Mesenchymal stem cell (in vitro differentiated cells and primary cell): Measurements from ENCODE around the gene TCF15.

ENCODE experiments used
- DNase-seq: peaks from one replicate; pipeline ENCODE4 v3.0.0-alpha.2; 2013
- H2AFZ ChIP-seq: one replicate; pipeline ENCODE4 v1.6.1; 2013; ENCODE audit warnings: low read depth, mild to moderate bottlenecking, control low read depth, inconsistent platforms, low read length, moderate library complexity
- H2AK5ac ChIP-seq: 2 replicates; pipeline ENCODE4 v1.6.1; 2013; ENCODE audit warnings: low read length, moderate library complexity, mild to moderate bottlenecking, inconsistent platforms; ENCODE audit not compliant: severe bottlenecking
- H2BK120ac ChIP-seq: one replicate; pipeline ENCODE4 v1.6.1; 2013; ENCODE audit warnings: low read depth, mild to moderate bottlenecking, inconsistent platforms, low read length, moderate library complexity
- H2BK12ac ChIP-seq, 2 experiments: one replicate each; pipeline ENCODE4 v1.6.1; 2013; ENCODE audit warnings: inconsistent platforms in 2 of 2, low read length in 2 of 2, mild to moderate bottlenecking in 2 of 2, moderate library complexity in 2 of 2, control low read depth in 1 of 2
- H2BK15ac ChIP-seq: one replicate; pipeline ENCODE4 v1.6.1; 2013; ENCODE audit warnings: mild to moderate bottlenecking, low read depth, inconsistent platforms; ENCODE audit not compliant: poor library complexity, severe bottlenecking
- H2BK5ac ChIP-seq: 2 replicates; pipeline ENCODE4 v1.6.1; 2013; ENCODE audit warnings: low read depth, mild to moderate bottlenecking, low read length, control low read depth, inconsistent platforms; ENCODE audit not compliant: poor library complexity, severe bottlenecking
- H3K14ac ChIP-seq, 2 experiments: one replicate each; pipeline ENCODE4 v1.6.1; 2013; ENCODE audit warnings: inconsistent platforms in 2 of 2, low read length in 2 of 2, control low read depth in 1 of 2, mild to moderate bottlenecking in 1 of 2, moderate library complexity in 1 of 2
- H3K18ac ChIP-seq, 2 experiments: one replicate each; pipeline ENCODE4 v1.6.1; 2013; ENCODE audit warnings: inconsistent platforms in 2 of 2, low read length in 2 of 2, control low read depth in 1 of 2, low read depth in 1 of 2, mild to moderate bottlenecking in 1 of 2
- H3K23ac ChIP-seq, 2 experiments: one replicate each; pipeline ENCODE4 v1.6.1; 2013; ENCODE audit warnings: inconsistent platforms in 2 of 2, low read length in 2 of 2, mild to moderate bottlenecking in 2 of 2, moderate library complexity in 2 of 2, control low read depth in 1 of 2
- H3K27ac ChIP-seq: 2 replicates; pipeline ENCODE4 v1.5.1; 2013; ENCODE audit warnings: mild to moderate bottlenecking, moderate library complexity, low read length, control low read depth, inconsistent platforms; ENCODE audit not compliant: poor library complexity, severe bottlenecking
- H3K27me3 ChIP-seq, 2 experiments: 2 replicates each; pipeline versions ENCODE4 v1.6.1 to v1.7.0; 2013; ENCODE audit warnings: low read length in 2 of 2, mild to moderate bottlenecking in 2 of 2, moderate library complexity in 2 of 2, control low read depth in 1 of 2, inconsistent platforms in 1 of 2; ENCODE audit not compliant: control insufficient read depth in 1 of 2, insufficient read depth in 1 of 2
- H3K36me3 ChIP-seq, 2 experiments: 2 replicates each; pipeline versions ENCODE4 v1.6.1 to v1.7.0; 2013; ENCODE audit warnings: low read length in 2 of 2, control low read depth in 1 of 2, inconsistent platforms in 1 of 2, low read depth in 1 of 2, mild to moderate bottlenecking in 1 of 2; ENCODE audit not compliant: insufficient read depth in 2 of 2, control insufficient read depth in 1 of 2
- H3K4ac ChIP-seq, 2 experiments: one replicate each; pipeline ENCODE4 v1.6.1; 2013; ENCODE audit warnings: inconsistent platforms in 2 of 2, low read length in 2 of 2, mild to moderate bottlenecking in 2 of 2, moderate library complexity in 2 of 2, control low read depth in 1 of 2, low read depth in 1 of 2
- H3K4me1 ChIP-seq: 2 replicates; pipeline ENCODE4 v1.6.1; 2013; ENCODE audit warnings: low read depth, low read length, control low read depth; ENCODE audit not compliant: control insufficient read depth, insufficient read depth
- H3K4me2 ChIP-seq: 2 replicates; pipeline ENCODE4 v1.6.1; 2013; ENCODE audit warnings: low read length, mild to moderate bottlenecking, inconsistent platforms; ENCODE audit not compliant: poor library complexity, severe bottlenecking
- H3K4me3 ChIP-seq, 2 experiments: 2 replicates each; pipeline versions ENCODE4 v1.5.1 to v1.7.0; 2013; ENCODE audit warnings: low read length in 2 of 2, mild to moderate bottlenecking in 2 of 2, control low read depth in 1 of 2, low read depth in 1 of 2; ENCODE audit not compliant: insufficient read depth in 1 of 2
- H3K79me1 ChIP-seq: replicated peaks from 2 replicates; pipeline ENCODE4 v1.6.1; 2013; ENCODE audit warnings: mild to moderate bottlenecking, control low read depth, low read length, inconsistent platforms; ENCODE audit not compliant: poor library complexity, severe bottlenecking
- H3K9ac ChIP-seq: 2 replicates; pipeline ENCODE4 v1.7.0; 2013; ENCODE audit warnings: mild to moderate bottlenecking, low read length, moderate library complexity
- H3K9me3 ChIP-seq: 2 replicates; pipeline ENCODE4 v1.7.0; 2013; ENCODE audit warnings: mild to moderate bottlenecking, low read length; ENCODE audit not compliant: control insufficient read depth
- H4K8ac ChIP-seq: one replicate; pipeline ENCODE4 v1.6.1; 2013; ENCODE audit warnings: inconsistent platforms, mild to moderate bottlenecking, low read length, moderate library complexity
- H4K91ac ChIP-seq: one replicate; pipeline ENCODE4 v1.6.1; 2013; ENCODE audit warnings: mild to moderate bottlenecking, low read length, inconsistent platforms
- WGBS: methylation state at CpG from one replicate; pipeline ENCODE4 v1.1.7; 2013; ENCODE audit warnings: mixed read lengths; 5-methylcytosine and 5-hydroxymethylcytosine counted together

Gene TCF15

DNA sequence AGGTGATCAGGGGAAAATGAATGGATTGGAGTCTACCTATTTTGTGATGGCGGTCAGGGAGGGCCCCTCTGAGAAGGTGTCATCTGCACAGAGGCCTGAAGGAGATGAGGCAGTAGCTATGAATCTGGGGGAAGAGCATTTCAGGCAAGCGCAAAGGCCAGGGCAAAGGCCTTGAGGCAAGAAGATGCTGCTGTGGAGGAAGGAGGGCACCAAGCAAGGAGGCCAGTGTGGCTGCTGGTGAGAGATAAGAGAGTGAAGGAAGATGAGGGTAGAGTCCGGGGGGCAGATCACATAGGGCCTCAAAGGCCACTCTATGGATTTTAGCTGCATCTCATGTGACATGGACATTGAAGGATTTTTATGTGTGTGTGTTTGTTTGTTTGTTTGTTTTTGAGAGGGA lies 45.9 kb downstream of the TCF15 start:
- no peak overlapping the region for H2AFZ ChIP-seq
- H3K27ac ChIP-seq, result no peak overlapping the region
- 90% methylated on average over 3 of the region's 3 CpGs for WGBS
- peak overlapping the region in 1 of 2 experiments; percentile 36 for H3K14ac ChIP-seq
- peaks cover 21 to 78% of the 10 kb centered on the region in 2 experiments for H3K27me3 ChIP-seq
- no peak overlapping the region for H2BK15ac ChIP-seq
- peaks cover 1% of the 10 kb centered on the region for H3K4me1 ChIP-seq
- no peak overlapping the region for H2BK5ac ChIP-seq
- DNase-seq, result no peak
- H2BK120ac ChIP-seq, result no peak overlapping the region
- no peak overlapping the region for H2BK12ac ChIP-seq
- peaks cover 0 to 3% of the 10 kb centered on the region in 2 experiments for H3K36me3 ChIP-seq
- H3K4me3 ChIP-seq, result no peak overlapping the region
- no peak overlapping the region for H3K4me2 ChIP-seq
- no peak overlapping the region for H3K23ac ChIP-seq
- H3K4ac ChIP-seq, result no peak overlapping the region
- H3K79me1 ChIP-seq, result no peaks in the 10 kb centered on the region
- H2AK5ac ChIP-seq, result no peak overlapping the region
- no peak overlapping the region for H3K9ac ChIP-seq
- H4K91ac ChIP-seq, result no peak overlapping the region
- no peak overlapping the region for H4K8ac ChIP-seq
- no peak overlapping the region for H3K18ac ChIP-seq
- no peaks in the 10 kb centered on the region for H3K9me3 ChIP-seq

DNA sequence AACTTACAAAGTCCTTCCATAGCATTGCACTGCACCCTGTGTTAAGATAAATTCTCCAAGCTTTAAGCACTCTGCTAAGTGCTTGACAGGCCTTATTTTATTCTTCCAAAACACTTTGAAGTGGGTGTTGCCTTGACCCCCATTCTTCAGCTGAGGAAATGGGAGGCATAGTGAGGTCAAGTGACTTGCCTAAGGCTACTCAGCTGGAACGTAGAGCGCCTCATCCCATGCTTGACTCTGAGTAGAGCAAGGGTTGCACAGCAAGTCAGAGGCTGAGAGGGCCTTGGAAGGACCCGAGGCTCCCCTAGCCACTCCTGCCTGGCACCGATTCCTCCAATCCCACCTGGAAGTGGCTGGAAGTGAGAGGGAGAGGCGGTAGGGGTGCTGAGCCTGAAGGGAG lies 46.9 kb downstream of the TCF15 start:
- Histone ChIP-seq H2AK5ac (no peak overlapping the region), H3K23ac (no peak overlapping the region), H3K4me3 (no peak overlapping the region), H4K91ac (no peak overlapping the region), H3K4ac (no peak overlapping the region), H2BK15ac (no peak overlapping the region), H3K18ac (no peak overlapping the region), H3K27me3 (peaks cover 16 to 73% of the 10 kb centered on the region in 2 experiments), H2BK12ac (no peak overlapping the region), H4K8ac (no peak overlapping the region), H3K9me3 (no peaks in the 10 kb centered on the region), H3K79me1 (no peaks in the 10 kb centered on the region), H2BK120ac (no peak overlapping the region), H3K14ac (no peak overlapping the region), H3K36me3 (peaks cover 0 to 3% of the 10 kb centered on the region in 2 experiments), H3K4me2 (no peak overlapping the region), H2AFZ (no peak overlapping the region), H3K9ac (no peak overlapping the region), H3K4me1 (no peaks in the 10 kb centered on the region), H2BK5ac (no peak overlapping the region), H3K27ac (no peak overlapping the region)
- DNase-seq, result no peak
- WGBS, result 71% methylated on average over 5 of the region's 5 CpGs

DNA sequence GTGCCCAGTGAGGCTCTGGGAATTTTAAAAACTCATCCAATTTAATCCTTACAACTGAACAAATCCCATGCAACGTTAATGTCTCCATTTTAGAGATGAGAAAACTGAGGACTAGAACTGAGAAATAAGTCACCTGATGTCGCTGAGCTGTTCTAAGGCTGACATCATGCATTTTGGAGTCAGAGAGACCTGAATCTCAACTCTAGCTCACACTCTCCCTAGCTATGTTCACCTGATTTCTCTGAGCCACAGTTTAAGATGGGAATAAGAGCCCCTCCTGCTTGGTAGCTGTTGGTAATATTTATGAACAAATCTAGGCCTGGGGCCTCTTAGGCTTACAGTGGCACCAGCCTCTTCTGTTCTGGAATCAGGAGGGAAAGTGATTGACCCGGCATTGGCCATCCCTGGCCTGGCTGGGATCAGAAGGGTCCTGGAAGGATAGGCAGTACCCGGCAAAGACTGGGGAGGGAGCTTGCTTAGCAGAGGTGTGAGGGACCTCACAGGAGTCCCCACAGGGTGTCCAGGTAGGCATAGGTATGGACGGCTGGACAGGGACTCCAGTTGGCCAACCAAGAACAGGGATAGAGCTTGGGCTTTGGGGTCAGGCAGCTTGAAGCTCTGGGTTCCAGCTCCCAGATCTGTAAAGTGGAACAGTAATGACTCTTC lies 47.7 kb downstream of the TCF15 start:
- H3K23ac ChIP-seq, result no peak overlapping the region
- no peak overlapping the region for H2AK5ac ChIP-seq
- H2BK15ac ChIP-seq, result no peak overlapping the region
- no peak overlapping the region for H2AFZ ChIP-seq
- no peak overlapping the region for H3K4me3 ChIP-seq
- WGBS, result 79% methylated on average over 5 of the region's 5 CpGs
- no peak overlapping the region for H3K18ac ChIP-seq
- no peak overlapping the region for H2BK12ac ChIP-seq
- no peaks in the 10 kb centered on the region for H3K79me1 ChIP-seq
- H3K9ac ChIP-seq, result no peak overlapping the region
- H4K8ac ChIP-seq, result no peak overlapping the region
- no peak overlapping the region for H2BK5ac ChIP-seq
- no peak overlapping the region for H3K14ac ChIP-seq
- H3K4me2 ChIP-seq, result no peak overlapping the region
- peaks cover 15 to 72% of the 10 kb centered on the region in 2 experiments for H3K27me3 ChIP-seq
- no peaks in the 10 kb centered on the region for H3K36me3 ChIP-seq
- no peaks in the 10 kb centered on the region for H3K9me3 ChIP-seq
- H2BK120ac ChIP-seq, result no peak overlapping the region
- no peak overlapping the region for H4K91ac ChIP-seq
- H3K4me1 ChIP-seq, result peaks cover under 1% of the 10 kb centered on the region
- H3K4ac ChIP-seq, result no peak overlapping the region
- no peak for DNase-seq
- no peak overlapping the region for H3K27ac ChIP-seq

DNA sequence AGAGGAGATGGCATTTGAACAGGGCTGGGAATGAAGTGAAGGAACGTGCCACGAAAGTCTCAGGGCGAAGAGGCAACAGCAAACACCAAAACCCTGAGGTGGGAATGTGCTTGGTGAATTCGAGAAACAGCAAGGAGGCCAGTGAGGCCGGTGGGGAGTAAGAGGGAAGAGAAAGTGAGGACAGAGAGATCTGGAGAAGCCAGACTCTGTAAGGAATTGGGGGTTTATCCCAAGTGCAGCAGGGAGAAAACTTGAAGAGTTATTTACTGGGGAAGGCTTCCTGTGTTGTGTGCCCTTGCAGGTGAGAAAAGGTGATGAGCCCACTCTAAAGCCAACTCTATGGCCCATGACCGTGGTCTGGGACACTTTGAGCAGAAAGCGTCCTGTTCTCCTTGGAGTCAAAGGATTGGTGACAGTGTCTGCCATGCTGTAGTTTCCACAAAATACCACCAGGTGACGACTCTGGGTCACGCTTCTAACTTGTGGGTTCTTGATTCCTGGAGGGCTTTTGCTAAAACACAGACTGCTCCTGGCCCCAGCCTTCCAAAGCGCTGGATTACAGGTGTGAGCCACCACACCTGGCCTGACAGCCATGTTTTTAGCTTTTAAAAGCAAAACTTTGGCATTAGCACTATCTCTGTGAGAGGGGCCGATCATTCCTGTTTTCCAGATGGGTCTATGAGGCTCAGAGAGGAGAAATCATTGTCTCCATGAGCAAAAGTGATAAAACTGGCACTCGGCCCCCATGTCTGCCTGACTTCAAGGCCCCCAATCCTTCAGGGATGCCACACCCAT lies 48.5 kb downstream of the TCF15 start:
- H2BK15ac ChIP-seq, result no peak overlapping the region
- no peak overlapping the region for H2AK5ac ChIP-seq
- H3K4me2 ChIP-seq, result no peak overlapping the region
- no peak overlapping the region for H3K23ac ChIP-seq
- H3K9me3 ChIP-seq, result no peaks in the 10 kb centered on the region
- no peak overlapping the region for H3K14ac ChIP-seq
- peaks cover 16 to 70% of the 10 kb centered on the region in 2 experiments for H3K27me3 ChIP-seq
- no peak overlapping the region for H3K27ac ChIP-seq
- no peak overlapping the region for H4K91ac ChIP-seq
- no peak overlapping the region for H3K4ac ChIP-seq
- no peak overlapping the region for H2BK12ac ChIP-seq
- no peak overlapping the region for H3K18ac ChIP-seq
- 43% methylated on average over 12 of the region's 12 CpGs for WGBS
- no peak overlapping the region for H2BK120ac ChIP-seq
- no peaks in the 10 kb centered on the region for H3K79me1 ChIP-seq
- H3K4me3 ChIP-seq, result no peak overlapping the region
- H3K9ac ChIP-seq, result no peak overlapping the region
- H3K36me3 ChIP-seq, result no peaks in the 10 kb centered on the region
- peak; percentile 73 for DNase-seq
- peaks cover 2% of the 10 kb centered on the region for H3K4me1 ChIP-seq
- no peak overlapping the region for H2AFZ ChIP-seq
- no peak overlapping the region for H4K8ac ChIP-seq
- no peak overlapping the region for H2BK5ac ChIP-seq
